Measurements from ENCODE around the gene VASN. TPM values are rescaled to one million over a fixed set of nuclear protein-coding genes. Genes with fewer than 3 reads are reported as not detected.
A peak's percentile ranks its signal among the peaks of the same experiment; 100 is the strongest.

VASN gene
- polyA plus RNA-seq, 4 donors, result 43.5 to 74.1 (median 48.2) TPM

GRCh38 chr16:4399001-4399730 is 27.5 kb downstream of the VASN start:
- DNase-seq (ENCODE audit: low read depth in 4 of 4, low spot score in 3 of 4), result no peak

- no peak for DNase-seq (ENCODE audit: low read depth in 4 of 4, low spot score in 3 of 4)
These were observed 29.4 kb downstream of the VASN start for GRCh38 chr16:4401094-4401501.

- no peak for DNase-seq (ENCODE audit: low read depth in 4 of 4, low spot score in 3 of 4)
These were observed 29.9 kb downstream of the VASN start for GRCh38 chr16:4401510-4401909.

GRCh38 chr16:4402439-4403132 is 30.9 kb downstream of the VASN start:
- DNase-seq (ENCODE audit: low read depth in 4 of 4, low spot score in 3 of 4), result peak in 1 of 4 donors; percentile 81

GRCh38 chr16:4403133-4403949 is 31.7 kb downstream of the VASN start:
- no peak for DNase-seq (ENCODE audit: low read depth in 4 of 4, low spot score in 3 of 4)

- no peak for DNase-seq (ENCODE audit: low read depth in 4 of 4, low spot score in 3 of 4)
These were observed 32.8 kb downstream of the VASN start for GRCh38 chr16:4404247-4404966.

- no peak for DNase-seq (ENCODE audit: low read depth in 4 of 4, low spot score in 3 of 4)
These were observed 33.5 kb downstream of the VASN start for GRCh38 chr16:4404967-4405696.

GRCh38 chr16:4407543-4408322 is 36.1 kb downstream of the VASN start:
- DNase-seq (ENCODE audit: low read depth in 4 of 4, low spot score in 3 of 4), result no peak

GRCh38 chr16:4408323-4408690 is 36.7 kb downstream of the VASN start:
- no peak for DNase-seq (ENCODE audit: low read depth in 4 of 4, low spot score in 3 of 4)

- DNase-seq (ENCODE audit: low read depth in 4 of 4, low spot score in 3 of 4), result no peak
These were observed 37.7 kb downstream of the VASN start for GRCh38 chr16:4409081-4409932.

- DNase-seq (ENCODE audit: low read depth in 4 of 4, low spot score in 3 of 4), result peak in 2 of 4 donors; percentile 57 to 71
These were observed 38.9 kb downstream of the VASN start for GRCh38 chr16:4410335-4411075.

- DNase-seq (ENCODE audit: low read depth in 4 of 4, low spot score in 3 of 4), result no peak
These were observed 40.0 kb downstream of the VASN start for GRCh38 chr16:4411684-4412083.

- DNase-seq (ENCODE audit: low read depth in 4 of 4, low spot score in 3 of 4), result no peak
These were observed 40.5 kb downstream of the VASN start for GRCh38 chr16:4412159-4412558.

- no peak for DNase-seq (ENCODE audit: low read depth in 4 of 4, low spot score in 3 of 4)
These were observed 41.2 kb downstream of the VASN start for GRCh38 chr16:4412854-4413253.

- no peak for DNase-seq (ENCODE audit: low read depth in 4 of 4, low spot score in 3 of 4)
These were observed 42.7 kb downstream of the VASN start for GRCh38 chr16:4414187-4414917.

GRCh38 chr16:4415538-4416199 is 44.0 kb downstream of the VASN start:
- no peak for DNase-seq (ENCODE audit: low read depth in 4 of 4, low spot score in 3 of 4)

Measured in right renal pelvis (tissue), 4 donors.